Measurements from ENCODE around the gene MARK2. TPM values are rescaled to one million over a fixed set of nuclear protein-coding genes. Genes with fewer than 3 reads are reported as not detected.
A peak's percentile ranks its signal among the peaks of the same experiment; 100 is the strongest.

MARK2 gene
- total RNA-seq, 2 donors from 2014 or later, result 32.2 to 33.9 TPM

GRCh38 chr11:63853476-63853875, 14.6 kb downstream of the MARK2 start:
- no peaks in the 10 kb centered on the region for H3K9me3 ChIP-seq
- H3K4me1 ChIP-seq, result peaks cover 53% of the 10 kb centered on the region
- TF ChIP-seq, protein P1, sequence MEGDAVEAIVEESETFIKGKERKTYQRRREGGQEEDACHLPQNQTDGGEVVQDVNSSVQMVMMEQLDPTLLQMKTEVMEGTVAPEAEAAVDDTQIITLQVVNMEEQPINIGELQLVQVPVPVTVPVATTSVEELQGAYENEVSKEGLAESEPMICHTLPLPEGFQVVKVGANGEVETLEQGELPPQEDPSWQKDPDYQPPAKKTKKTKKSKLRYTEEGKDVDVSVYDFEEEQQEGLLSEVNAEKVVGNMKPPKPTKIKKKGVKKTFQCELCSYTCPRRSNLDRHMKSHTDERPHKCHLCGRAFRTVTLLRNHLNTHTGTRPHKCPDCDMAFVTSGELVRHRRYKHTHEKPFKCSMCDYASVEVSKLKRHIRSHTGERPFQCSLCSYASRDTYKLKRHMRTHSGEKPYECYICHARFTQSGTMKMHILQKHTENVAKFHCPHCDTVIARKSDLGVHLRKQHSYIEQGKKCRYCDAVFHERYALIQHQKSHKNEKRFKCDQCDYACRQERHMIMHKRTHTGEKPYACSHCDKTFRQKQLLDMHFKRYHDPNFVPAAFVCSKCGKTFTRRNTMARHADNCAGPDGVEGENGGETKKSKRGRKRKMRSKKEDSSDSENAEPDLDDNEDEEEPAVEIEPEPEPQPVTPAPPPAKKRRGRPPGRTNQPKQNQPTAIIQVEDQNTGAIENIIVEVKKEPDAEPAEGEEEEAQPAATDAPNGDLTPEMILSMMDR (IDR thresholded peaks at IDR 0.05), result no peak
- TF ChIP-seq POLR2A (IDR thresholded peaks at IDR 0.05), result no peak
- peak in 1 of 4 donors; percentile 25 for DNase-seq
- H3K4me3 ChIP-seq, result no peak overlapping the region
- no peaks in the 10 kb centered on the region for H3K27me3 ChIP-seq
- H3K27ac ChIP-seq, result no peak overlapping the region
- WGBS, 2 donors, result 82% methylated on average over 3 of the region's 3 CpGs
- ATAC-seq, result no peak
- intact Hi-C loops (cut with DNase I), result no loop called here
- H3K36me3 ChIP-seq (replicated peaks in 1 of 2; ENCODE audit: insufficient read depth in 1 of 2, low read depth in 2 of 2), result no peaks in the 10 kb centered on the region

DNA sequence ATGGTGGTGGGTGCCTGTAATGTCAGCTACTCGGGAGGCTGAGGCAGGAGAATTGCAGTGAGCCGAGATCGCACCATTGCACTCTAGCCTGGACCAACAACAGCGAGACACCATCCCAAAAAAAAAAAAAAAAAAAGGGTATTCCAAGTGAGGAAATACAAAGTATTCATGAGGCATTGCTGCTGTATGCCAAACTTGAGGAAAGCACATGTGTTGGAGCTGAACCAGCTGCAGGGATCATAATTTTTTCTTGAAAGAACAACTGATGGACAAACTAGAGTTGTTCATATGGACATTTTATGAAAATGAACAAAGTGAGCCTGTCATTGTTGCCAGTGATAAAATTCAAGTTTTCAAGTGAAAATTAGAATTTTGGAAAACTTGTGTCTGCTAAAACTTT, 15.8 kb downstream of the MARK2 start:
- DNase-seq (no peak), ATAC-seq (no peak)
- no peaks in the 10 kb centered on the region for H3K36me3 ChIP-seq (replicated peaks in 1 of 2; ENCODE audit: insufficient read depth in 1 of 2, low read depth in 2 of 2)
- WGBS, 2 donors, result 97 to 100% methylated on average over 4 of the region's 4 CpGs
- no peaks in the 10 kb centered on the region for H3K27me3 ChIP-seq
- H3K9me3 ChIP-seq, result no peaks in the 10 kb centered on the region
- TF ChIP-seq POLR2A (IDR thresholded peaks at IDR 0.05), result no peak
- TF ChIP-seq, protein P1 (IDR thresholded peaks at IDR 0.05), result no peak
- H3K4me3 ChIP-seq, result no peak overlapping the region
- H3K27ac ChIP-seq, result no peak overlapping the region
- H3K4me1 ChIP-seq, result peaks cover 51% of the 10 kb centered on the region
- intact Hi-C loops (cut with DNase I), result no loop called here

GRCh38 chr11:63855975-63856374, 17.1 kb downstream of the MARK2 start:
- no peaks in the 10 kb centered on the region for H3K9me3 ChIP-seq
- 49% methylated on average over 2 of the region's 2 CpGs for WGBS, 2 donors
- peaks cover 39% of the 10 kb centered on the region for H3K4me1 ChIP-seq
- no peaks in the 10 kb centered on the region for H3K27me3 ChIP-seq
- intact Hi-C loops (cut with DNase I), result no loop called here
- H3K4me3 ChIP-seq, result no peak overlapping the region
- DNase-seq (no peak), ATAC-seq (no peak)
- no peaks in the 10 kb centered on the region for H3K36me3 ChIP-seq (replicated peaks in 1 of 2; ENCODE audit: insufficient read depth in 1 of 2, low read depth in 2 of 2)
- TF ChIP-seq, protein P1 (IDR thresholded peaks at IDR 0.05), result no peak
- peak overlapping the region in 1 of 4 donors; percentile 31 for H3K27ac ChIP-seq

- H3K4me1 ChIP-seq, result peaks cover 43% of the 10 kb centered on the region
These were observed 20.0 kb downstream of the MARK2 start for GRCh38 chr11:63858628-63859550.

More at GRCh38 chr11:63858628-63859550, 20.0 kb downstream of the MARK2 start:
- peak in 3 of 4 donors; percentile 44 to 69 (median 47) for DNase-seq
- TF ChIP-seq, protein P1 (IDR thresholded peaks at IDR 0.05), result no peak
- no peak for TF ChIP-seq POLR2A (IDR thresholded peaks at IDR 0.05)
- ATAC-seq, result peak; percentile 67
- no peaks in the 10 kb centered on the region for H3K36me3 ChIP-seq (replicated peaks in 1 of 2; ENCODE audit: insufficient read depth in 1 of 2, low read depth in 2 of 2)
- WGBS, 2 donors, result 69 to 80% methylated on average over 11 of the region's 11 CpGs
- H3K9me3 ChIP-seq, result no peaks in the 10 kb centered on the region
- intact Hi-C loops (cut with DNase I), result no loop called here
- H3K27ac ChIP-seq, result peak overlapping the region in 3 of 4 donors; percentile 21 to 73 (median 55)
- no peaks in the 10 kb centered on the region for H3K27me3 ChIP-seq
- H3K4me3 ChIP-seq, result no peak overlapping the region

All from body of pancreas (tissue), 4 donors.